Heart left ventricle (tissue), 13 donors: ENCODE data around the gene OR10W1.

ENCODE experiments used
- POLR2A ChIP-seq, 2 donors: fragments of 450-650 bp; IDR thresholded peaks; one replicate each; pipeline ENCODE4 v1.6.1; 2017; ENCODE audit warnings: antibody characterized with exemption in 2 of 2, mild to moderate bottlenecking in 2 of 2, moderate library complexity in 2 of 2
- TF ChIP-seq, protein P1 (sequence below), 12 donors: fragments of 200-600 bp; sonication (generic) in 4 of 12; IDR thresholded peaks; one replicate each; pipeline versions ENCODE4 v1.5.0 to v1.8.0; 2018 to 2022; ENCODE audit warnings: antibody characterized with exemption in 12 of 12, mild to moderate bottlenecking in 5 of 12
- donor health status: ischemic (EF 13 %, LVEDD 7.1; RV severe dilation, severe dysfunction).
- donor health status: DM: no; HTN: yes; CAD: no.
- donor health status: DM: no; HTN: no; CAD: no.
- donor health status: ischemic (EF 25% LVEDD 6.9; RV normal size, moderate dysfunction).
- donor health status: ischemic (EF 25% LVEDD 5.7; RV mildly dilated, moderate dysfunction).
- donor health status: ischemic (EF 35%, LVEDD 5.7; RV mildly dilated, moderate dysfunction).
- donor health status: nonischemic (EF 11% LVEDD 7.7; RV severe dilation, severe dysfunction).
- donor health status: DM: yes; HTN: yes; CAD: no.
- donor health status: PGD.
- donor health status: ischemic (EF 29% LVEDD 5.4; RV normal size, mild dysfunction).
- donor health status: nonischemic (EF 23%, LVEDD 6.1; RV moderate dilation, normal function).

DNA sequence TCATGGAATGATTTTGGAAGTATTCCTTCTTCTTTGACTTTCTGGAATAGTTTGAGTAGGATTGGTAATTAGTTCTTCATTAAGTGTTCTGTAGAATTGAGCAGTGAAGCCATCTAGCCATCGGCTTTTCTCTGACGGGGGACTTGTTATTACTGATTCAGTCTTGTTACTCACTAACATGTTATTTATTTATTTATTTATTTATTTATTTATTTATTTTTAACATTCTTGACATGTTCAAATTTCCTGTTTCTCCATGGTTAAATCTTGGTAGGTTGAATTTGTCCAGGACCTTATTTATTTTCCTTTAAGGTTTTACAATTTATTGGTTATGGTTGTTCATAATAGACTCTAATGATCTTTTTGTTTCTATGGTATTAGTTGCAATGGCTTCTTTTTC lies 24.1 kb downstream of the OR10W1 start:
- TF ChIP-seq, protein P1, sequence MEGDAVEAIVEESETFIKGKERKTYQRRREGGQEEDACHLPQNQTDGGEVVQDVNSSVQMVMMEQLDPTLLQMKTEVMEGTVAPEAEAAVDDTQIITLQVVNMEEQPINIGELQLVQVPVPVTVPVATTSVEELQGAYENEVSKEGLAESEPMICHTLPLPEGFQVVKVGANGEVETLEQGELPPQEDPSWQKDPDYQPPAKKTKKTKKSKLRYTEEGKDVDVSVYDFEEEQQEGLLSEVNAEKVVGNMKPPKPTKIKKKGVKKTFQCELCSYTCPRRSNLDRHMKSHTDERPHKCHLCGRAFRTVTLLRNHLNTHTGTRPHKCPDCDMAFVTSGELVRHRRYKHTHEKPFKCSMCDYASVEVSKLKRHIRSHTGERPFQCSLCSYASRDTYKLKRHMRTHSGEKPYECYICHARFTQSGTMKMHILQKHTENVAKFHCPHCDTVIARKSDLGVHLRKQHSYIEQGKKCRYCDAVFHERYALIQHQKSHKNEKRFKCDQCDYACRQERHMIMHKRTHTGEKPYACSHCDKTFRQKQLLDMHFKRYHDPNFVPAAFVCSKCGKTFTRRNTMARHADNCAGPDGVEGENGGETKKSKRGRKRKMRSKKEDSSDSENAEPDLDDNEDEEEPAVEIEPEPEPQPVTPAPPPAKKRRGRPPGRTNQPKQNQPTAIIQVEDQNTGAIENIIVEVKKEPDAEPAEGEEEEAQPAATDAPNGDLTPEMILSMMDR (IDR thresholded peaks at IDR 0.05): no peak
- no peak for TF ChIP-seq POLR2A (IDR thresholded peaks at IDR 0.05)
